K562 (cell line): ENCODE measurements around the gene ARHGAP31.

Source experiments
- POLR2AphosphoS5 ChIP-seq: IDR thresholded peaks from 2 replicates; pipeline ENCODE4 v1.6.1; 2011; ENCODE audit warnings: mild to moderate bottlenecking, low read depth, low read length, moderate library complexity; ENCODE audit not compliant: control insufficient read depth, insufficient read depth
- SPI1 ChIP-seq: IDR thresholded peaks from 2 replicates; pipeline ENCODE4 v1.6.1; 2011; ENCODE audit warnings: low read depth, low read length, control low read depth, borderline replicate concordance
- TAF1 ChIP-seq: IDR thresholded peaks from 2 replicates; pipeline ENCODE4 v1.6.1; 2011; ENCODE audit warnings: mild to moderate bottlenecking, low read length, moderate library complexity; ENCODE audit not compliant: insufficient read depth, control insufficient read depth, severe bottlenecking; ENCODE audit errors: extremely low read depth
- U2AF2 ChIP-seq: fragments of 200-400 bp; formaldehyde crosslinking; optimal IDR thresholded peaks from 2 replicates; pipeline ENCODE3; 2017; ENCODE audit warnings: low read depth, mild to moderate bottlenecking, low read length
- ZNF785 ChIP-seq: fragments of 250-450 bp; sonication (Bioruptor Pico); IDR thresholded peaks from 2 replicates; pipeline ENCODE4 v1.4.0; 2020; ENCODE audit warnings: mild to moderate bottlenecking
- TF ChIP-seq, protein P1 (sequence below), 3 experiments: IDR thresholded peaks in 2 of 3; conservative IDR thresholded peaks in 1 of 3; 2 replicates each; pipeline ENCODE4 v1.5.1; 2011 to 2012; ENCODE audit warnings: low read length in 3 of 3, mild to moderate bottlenecking in 3 of 3, control low read depth in 2 of 3, improper control_type of control experiment in 1 of 3, inconsistent platforms in 1 of 3, low read depth in 1 of 3, mixed read lengths in 1 of 3, moderate library complexity in 1 of 3; ENCODE audit not compliant: insufficient read depth in 2 of 3

DNA sequence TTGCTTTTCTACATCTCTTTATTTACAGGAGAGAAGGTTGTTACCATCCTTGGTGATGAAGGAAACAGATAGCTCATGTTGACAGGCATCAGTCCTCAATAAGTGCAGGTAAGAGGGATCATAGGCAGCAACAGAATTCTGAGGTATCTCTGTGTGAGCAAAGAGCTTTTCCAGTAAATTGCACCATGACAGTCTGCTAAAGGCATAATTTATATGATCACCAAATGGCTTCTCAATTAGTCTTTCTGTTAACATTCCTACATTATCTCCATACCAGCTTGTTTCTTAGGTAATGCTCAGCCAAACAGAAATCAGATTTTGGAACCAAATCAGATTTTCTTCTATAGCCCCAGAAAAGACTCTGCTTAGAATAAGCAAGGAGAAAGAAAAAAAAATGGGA, 3.6 kb upstream of the ARHGAP31 start:
- TF ChIP-seq U2AF2 (no peak), SPI1 (no peak), ZNF785 (no peak), POLR2AphosphoS5 (no peak), TAF1 (no peak)
- TF ChIP-seq, protein P1, sequence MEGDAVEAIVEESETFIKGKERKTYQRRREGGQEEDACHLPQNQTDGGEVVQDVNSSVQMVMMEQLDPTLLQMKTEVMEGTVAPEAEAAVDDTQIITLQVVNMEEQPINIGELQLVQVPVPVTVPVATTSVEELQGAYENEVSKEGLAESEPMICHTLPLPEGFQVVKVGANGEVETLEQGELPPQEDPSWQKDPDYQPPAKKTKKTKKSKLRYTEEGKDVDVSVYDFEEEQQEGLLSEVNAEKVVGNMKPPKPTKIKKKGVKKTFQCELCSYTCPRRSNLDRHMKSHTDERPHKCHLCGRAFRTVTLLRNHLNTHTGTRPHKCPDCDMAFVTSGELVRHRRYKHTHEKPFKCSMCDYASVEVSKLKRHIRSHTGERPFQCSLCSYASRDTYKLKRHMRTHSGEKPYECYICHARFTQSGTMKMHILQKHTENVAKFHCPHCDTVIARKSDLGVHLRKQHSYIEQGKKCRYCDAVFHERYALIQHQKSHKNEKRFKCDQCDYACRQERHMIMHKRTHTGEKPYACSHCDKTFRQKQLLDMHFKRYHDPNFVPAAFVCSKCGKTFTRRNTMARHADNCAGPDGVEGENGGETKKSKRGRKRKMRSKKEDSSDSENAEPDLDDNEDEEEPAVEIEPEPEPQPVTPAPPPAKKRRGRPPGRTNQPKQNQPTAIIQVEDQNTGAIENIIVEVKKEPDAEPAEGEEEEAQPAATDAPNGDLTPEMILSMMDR (IDR thresholded peaks at IDR 0.05 in 2 of 3, conservative IDR thresholded peaks at IDR 0.05 in 1 of 3; ENCODE audit: insufficient read depth in 2 of 3, low read depth in 1 of 3, low read length in 3 of 3): no peak
